Thyroid gland (tissue), 4 donors: Measurements from ENCODE around the gene CGRRF1.

Experiments used
- POLR2A ChIP-seq, 2 donors: fragments of 450-650 bp; IDR thresholded peaks; one replicate each; pipeline ENCODE4 v1.6.1; 2017; ENCODE audit warnings: antibody characterized with exemption in 2 of 2, mild to moderate bottlenecking in 2 of 2, moderate library complexity in 1 of 2
- TF ChIP-seq, protein P1 (sequence below), 6 experiments: fragments of 200-600 bp in 3 of 6; fragments of 450-650 bp in 3 of 6; sonication (generic) in 3 of 6; IDR thresholded peaks; one replicate each; pipeline ENCODE4 v1.5.1; 2016 to 2019; ENCODE audit warnings: antibody characterized with exemption in 6 of 6, mild to moderate bottlenecking in 2 of 6, inconsistent platforms in 1 of 6, moderate library complexity in 1 of 6

DNA sequence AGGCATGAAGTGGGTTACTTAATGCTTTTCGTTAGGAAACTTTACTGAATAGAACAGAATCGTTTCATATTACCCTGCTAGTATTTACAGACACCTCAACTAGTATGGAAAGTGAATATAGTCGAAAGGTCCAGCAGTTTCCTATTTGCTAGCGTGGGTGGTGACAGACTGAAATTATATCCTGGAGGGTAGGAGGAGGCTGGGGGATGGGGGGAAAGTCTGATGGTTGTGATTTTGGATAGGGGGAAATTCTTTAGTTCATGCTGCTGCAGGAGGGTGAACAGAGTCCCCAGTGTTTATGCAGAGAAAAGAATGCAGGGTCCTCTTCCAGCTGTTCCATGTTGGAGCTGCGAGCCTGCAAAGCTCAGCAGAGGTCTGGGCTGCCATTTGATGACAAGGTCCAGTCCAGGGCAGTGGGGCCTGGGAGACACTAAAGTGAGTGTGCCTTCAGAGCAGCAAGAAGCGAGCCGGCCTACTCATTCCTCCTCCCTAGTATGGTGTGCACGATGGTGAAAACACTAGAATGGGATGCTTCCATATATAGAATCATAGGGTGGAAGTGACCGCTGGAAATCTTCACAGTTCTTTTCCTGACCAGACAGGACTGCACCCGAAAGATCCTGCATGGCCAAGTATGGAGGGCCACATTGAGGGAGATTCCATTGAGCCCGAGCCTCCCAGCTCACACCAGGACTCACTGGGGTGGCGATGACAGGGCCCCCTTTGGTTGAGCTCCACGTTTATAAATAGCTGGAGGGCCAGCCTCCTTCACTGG is 59.3 kb downstream of the CGRRF1 start:
- TF ChIP-seq, protein P1, sequence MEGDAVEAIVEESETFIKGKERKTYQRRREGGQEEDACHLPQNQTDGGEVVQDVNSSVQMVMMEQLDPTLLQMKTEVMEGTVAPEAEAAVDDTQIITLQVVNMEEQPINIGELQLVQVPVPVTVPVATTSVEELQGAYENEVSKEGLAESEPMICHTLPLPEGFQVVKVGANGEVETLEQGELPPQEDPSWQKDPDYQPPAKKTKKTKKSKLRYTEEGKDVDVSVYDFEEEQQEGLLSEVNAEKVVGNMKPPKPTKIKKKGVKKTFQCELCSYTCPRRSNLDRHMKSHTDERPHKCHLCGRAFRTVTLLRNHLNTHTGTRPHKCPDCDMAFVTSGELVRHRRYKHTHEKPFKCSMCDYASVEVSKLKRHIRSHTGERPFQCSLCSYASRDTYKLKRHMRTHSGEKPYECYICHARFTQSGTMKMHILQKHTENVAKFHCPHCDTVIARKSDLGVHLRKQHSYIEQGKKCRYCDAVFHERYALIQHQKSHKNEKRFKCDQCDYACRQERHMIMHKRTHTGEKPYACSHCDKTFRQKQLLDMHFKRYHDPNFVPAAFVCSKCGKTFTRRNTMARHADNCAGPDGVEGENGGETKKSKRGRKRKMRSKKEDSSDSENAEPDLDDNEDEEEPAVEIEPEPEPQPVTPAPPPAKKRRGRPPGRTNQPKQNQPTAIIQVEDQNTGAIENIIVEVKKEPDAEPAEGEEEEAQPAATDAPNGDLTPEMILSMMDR (IDR thresholded peaks at IDR 0.05): no peak
- no peak for TF ChIP-seq POLR2A (IDR thresholded peaks at IDR 0.05)
